ENCODE data around the gene PRRX1. TPM values are rescaled to one million over a fixed set of nuclear protein-coding genes. Genes with fewer than 3 reads are reported as not detected.

The PRRX1 gene
- polyA plus RNA-seq, 4 donors = 0.91 to 4.5 (median 1.9) TPM

GRCh38 chr1:170755795-170756194 lies 91.9 kb downstream of the PRRX1 start:
- no peak for DNase-seq (ENCODE audit: low read depth in 4 of 4, low spot score in 2 of 4)

GRCh38 chr1:170758992-170759391 lies 95.1 kb downstream of the PRRX1 start:
- no peak for DNase-seq (ENCODE audit: low read depth in 4 of 4, low spot score in 2 of 4)

- no peak for DNase-seq (ENCODE audit: low read depth in 4 of 4, low spot score in 2 of 4)
These were observed 101.3 kb downstream of the PRRX1 start for GRCh38 chr1:170765279-170765678.

GRCh38 chr1:170765712-170766330 lies 101.9 kb downstream of the PRRX1 start:
- DNase-seq (ENCODE audit: low read depth in 4 of 4, low spot score in 2 of 4) = no peak

GRCh38 chr1:170768929-170769328 lies 105.0 kb downstream of the PRRX1 start:
- DNase-seq (ENCODE audit: low read depth in 4 of 4, low spot score in 2 of 4) = no peak

GRCh38 chr1:170769691-170770090 lies 105.8 kb downstream of the PRRX1 start:
- DNase-seq (ENCODE audit: low read depth in 4 of 4, low spot score in 2 of 4) = no peak

GRCh38 chr1:170770254-170770653 lies 106.3 kb downstream of the PRRX1 start:
- DNase-seq (ENCODE audit: low read depth in 4 of 4, low spot score in 2 of 4) = no peak

GRCh38 chr1:170776252-170776651 lies 112.3 kb downstream of the PRRX1 start:
- no peak for DNase-seq (ENCODE audit: low read depth in 4 of 4, low spot score in 2 of 4)

GRCh38 chr1:170776777-170777176 lies 112.8 kb downstream of the PRRX1 start:
- no peak for DNase-seq (ENCODE audit: low read depth in 4 of 4, low spot score in 2 of 4)

Other genes with a start within 250 kb of the PRRX1 start
- 10 to 100 TPM; 18.5 to 23.9 (median 19.8) TPM for gene GORAB, start 132.0 kb upstream of the PRRX1 start, polyA plus RNA-seq (ENCODE audit: insufficient read length in 4 of 4)